H9 (cell line): Measurements from ENCODE around the gene SQSTM1. TPM values are rescaled to one million over a fixed set of nuclear protein-coding genes. Genes with fewer than 3 reads are reported as not detected.

ENCODE experiments used
- DNase-seq: peaks from one replicate; pipeline ENCODE4 v3.0.0-alpha.2; 2017
- H2AFZ ChIP-seq: one replicate; pipeline ENCODE4 v1.6.1; 2013; ENCODE audit warnings: mild to moderate bottlenecking, low read length, control low read depth, moderate library complexity
- H2AK5ac ChIP-seq: 2 replicates; pipeline ENCODE4 v1.6.1; 2013; ENCODE audit warnings: low read length, control low read depth, mixed read lengths; ENCODE audit not compliant: insufficient read length
- H2BK120ac ChIP-seq: one replicate; pipeline ENCODE4 v1.6.1; 2013; ENCODE audit warnings: low read depth, mild to moderate bottlenecking, low read length, control low read depth, inconsistent platforms; ENCODE audit not compliant: poor library complexity, severe bottlenecking
- H2BK12ac ChIP-seq: 2 replicates; pipeline ENCODE4 v1.6.1; 2013; ENCODE audit warnings: low read length, control low read depth, mixed read lengths, low read depth; ENCODE audit not compliant: insufficient read length
- H2BK15ac ChIP-seq: 2 replicates; pipeline ENCODE4 v1.6.1; 2013; ENCODE audit warnings: low read depth, low read length, control low read depth
- H2BK20ac ChIP-seq: one replicate; pipeline ENCODE4 v1.6.1; 2013; ENCODE audit warnings: low read depth, mild to moderate bottlenecking, low read length, control low read depth, inconsistent platforms; ENCODE audit not compliant: poor library complexity, severe bottlenecking
- H2BK5ac ChIP-seq: 2 replicates; pipeline ENCODE4 v1.6.1; 2013; ENCODE audit warnings: low read length, control low read depth, mixed read lengths; ENCODE audit not compliant: insufficient read length
- H3K14ac ChIP-seq: 2 replicates; pipeline ENCODE4 v1.6.1; 2013; ENCODE audit warnings: low read length, control low read depth; ENCODE audit not compliant: insufficient read depth
- H3K18ac ChIP-seq: 2 replicates; pipeline ENCODE4 v1.6.1; 2013; ENCODE audit warnings: low read depth, mild to moderate bottlenecking, mixed read lengths, low read length, control low read depth; ENCODE audit not compliant: insufficient read length
- H3K23ac ChIP-seq: 2 replicates; pipeline ENCODE4 v1.6.1; 2013; ENCODE audit warnings: low read length, control low read depth, mixed read lengths, low read depth; ENCODE audit not compliant: insufficient read length
- H3K23me2 ChIP-seq: 2 replicates; pipeline ENCODE4 v1.6.1; 2013; ENCODE audit warnings: low read depth, mild to moderate bottlenecking, mixed read lengths, low read length, control low read depth; ENCODE audit not compliant: insufficient read length, poor library complexity, severe bottlenecking
- H3K27ac ChIP-seq: 2 replicates; pipeline ENCODE4 v1.5.1; 2013; ENCODE audit warnings: low read length, control low read depth, mixed read lengths, low read depth; ENCODE audit not compliant: insufficient read length
- H3K27me3 ChIP-seq: 2 replicates; pipeline ENCODE4 v1.6.1; 2013; ENCODE audit warnings: low read length, control low read depth, inconsistent platforms; ENCODE audit not compliant: insufficient read depth
- H3K4ac ChIP-seq: 2 replicates; pipeline ENCODE4 v1.6.1; 2013; ENCODE audit warnings: low read depth, mild to moderate bottlenecking, control low read depth, inconsistent platforms, low read length, moderate library complexity
- H3K4me1 ChIP-seq: 2 replicates; pipeline ENCODE4 v1.6.1; 2013; ENCODE audit warnings: low read length, control low read depth, inconsistent platforms; ENCODE audit not compliant: insufficient read depth
- H3K4me2 ChIP-seq: 2 replicates; pipeline ENCODE4 v1.6.1; 2013; ENCODE audit warnings: low read length, control low read depth, mixed read lengths; ENCODE audit not compliant: insufficient read length, insufficient read depth
- H3K56ac ChIP-seq: 2 replicates; pipeline ENCODE4 v1.6.1; 2013; ENCODE audit warnings: low read depth, mild to moderate bottlenecking, mixed read lengths, low read length, control low read depth; ENCODE audit not compliant: insufficient read length
- H3K79me1 ChIP-seq: 2 replicates; pipeline ENCODE4 v1.6.1; 2013; ENCODE audit warnings: low read depth, mild to moderate bottlenecking, moderate library complexity, low read length, control low read depth, inconsistent platforms; ENCODE audit not compliant: insufficient read depth, poor library complexity, severe bottlenecking
- H3K79me2 ChIP-seq: 2 replicates; pipeline ENCODE4 v1.6.1; 2013; ENCODE audit warnings: low read length, control low read depth, inconsistent platforms; ENCODE audit not compliant: insufficient read depth
- H3K9ac ChIP-seq: 2 replicates; pipeline ENCODE4 v1.6.1; 2013; ENCODE audit warnings: low read length, control low read depth, mixed read lengths; ENCODE audit not compliant: insufficient read length; ENCODE audit errors: extremely low read depth
- H3K9me3 ChIP-seq: one replicate; pipeline ENCODE4 v1.6.1; 2013; ENCODE audit warnings: low read depth, low read length, inconsistent platforms; ENCODE audit not compliant: control insufficient read depth
- H3T11ph ChIP-seq: one replicate; pipeline ENCODE4 v1.6.1; 2013; ENCODE audit warnings: mild to moderate bottlenecking, low read length, control low read depth, inconsistent platforms
- H4K20me1 ChIP-seq: one replicate; pipeline ENCODE4 v1.6.1; 2013; ENCODE audit not compliant: control insufficient read depth, insufficient read length, insufficient read depth
- H4K5ac ChIP-seq: 2 replicates; pipeline ENCODE4 v1.6.1; 2013; ENCODE audit warnings: low read depth, mild to moderate bottlenecking, mixed read lengths, low read length, control low read depth; ENCODE audit not compliant: insufficient read length
- H4K8ac ChIP-seq: replicated peaks from 2 replicates; pipeline ENCODE4 v1.6.1; 2013; ENCODE audit warnings: low read length, control low read depth, mixed read lengths, low read depth; ENCODE audit not compliant: insufficient read length
- H4K91ac ChIP-seq: 2 replicates; pipeline ENCODE4 v1.6.1; 2013; ENCODE audit warnings: low read depth, mild to moderate bottlenecking, moderate library complexity, mixed read lengths, low read length, control low read depth; ENCODE audit not compliant: insufficient read length
- H3K27ac Mint-ChIP-seq, 3 experiments: 2 replicates in 2 of 3; 3 replicates in 1 of 3; pipeline ENCODE4 v1.8.0; 2020 to 2021; ENCODE audit warnings: mixed read lengths in 3 of 3, mild to moderate bottlenecking in 1 of 3, moderate library complexity in 1 of 3
- H3K27me3 Mint-ChIP-seq: 2 replicates; pipeline ENCODE4 v1.8.0; 2021; ENCODE audit warnings: low read depth, mild to moderate bottlenecking, moderate library complexity, mixed read lengths
- H3K36me3 Mint-ChIP-seq, 3 experiments: 2 replicates in 2 of 3; 3 replicates in 1 of 3; pipeline ENCODE4 v1.8.0; 2020 to 2021; ENCODE audit warnings: low read depth in 3 of 3, mixed read lengths in 3 of 3; ENCODE audit not compliant: insufficient read depth in 1 of 3
- H3K4me1 Mint-ChIP-seq, 2 experiments: 2 replicates each; pipeline ENCODE4 v1.8.0; 2020; ENCODE audit warnings: mixed read lengths in 2 of 2
- H3K4me3 Mint-ChIP-seq, 2 experiments: 2 replicates in 1 of 2; 3 replicates in 1 of 2; pipeline ENCODE4 v1.8.0; 2020 to 2021; ENCODE audit warnings: mild to moderate bottlenecking in 2 of 2, mixed read lengths in 2 of 2, moderate library complexity in 1 of 2
- H3K9me3 Mint-ChIP-seq, 2 experiments: 2 replicates in 1 of 2; 3 replicates in 1 of 2; pipeline ENCODE4 v1.8.0; 2020; ENCODE audit warnings: mild to moderate bottlenecking in 2 of 2, mixed read lengths in 2 of 2, moderate library complexity in 1 of 2
- CTCF ChIP-seq: fragments of 200-600 bp; sonication (generic); conservative IDR thresholded peaks from 3 replicates; pipeline ENCODE4 v1.8.0; 2021; ENCODE audit warnings: antibody characterized with exemption, mild to moderate bottlenecking
- WGBS: extraction: QIAGEN DNeasy Blood & Tissue Kit; methylation state at CpG from one replicate; pipeline ENCODE4 v1.1.7; 2013; ENCODE audit warnings: missing lambda C conversion rate, low lambda C conversion rate, mixed read lengths; ENCODE audit not compliant: insufficient read length; ENCODE audit errors: extremely low coverage; 5-methylcytosine and 5-hydroxymethylcytosine counted together
- total RNA-seq: library from RNA; stranded (reverse); gene quantifications from 2 replicates; pipeline ENCODE4 v1.2.1, GENCODE V29; 2021

SQSTM1 gene
- total RNA-seq, 1 experiment from 2014 or later, result 144 TPM

GRCh38 chr5:179778591-179778990 is 42.1 kb upstream of the SQSTM1 start:
- H2BK120ac ChIP-seq, result no peak overlapping the region
- no peak overlapping the region for H3K14ac ChIP-seq
- Mint-ChIP-seq H3K4me3 (no peak overlapping the region), H3K4me1 (no peaks in the 10 kb centered on the region), H3K27ac (peak overlapping the region in 2 of 3 experiments; percentile 5 to 59; a peak in 2 of 7 replicates), H3K36me3 (peaks cover 27 to 55% (median 40%) of the 10 kb centered on the region in 3 experiments), H3K9me3 (no peaks in the 10 kb centered on the region), H3K27me3 (peaks cover 2% of the 10 kb centered on the region; the same call in 1 of the 2 replicates)
- H3K27ac ChIP-seq, result no peak overlapping the region
- WGBS, result no CpG with 5 or more reads among the region's 5 CpGs
- H2AK5ac ChIP-seq, result no peak overlapping the region
- no peaks in the 10 kb centered on the region for H3K79me2 ChIP-seq
- no peaks in the 10 kb centered on the region for H3K23me2 ChIP-seq
- no peak overlapping the region for H3K9ac ChIP-seq
- no peaks in the 10 kb centered on the region for H3K27me3 ChIP-seq
- no peak overlapping the region for H3K4me2 ChIP-seq
- H4K8ac ChIP-seq, result no peak overlapping the region
- no peak overlapping the region for H3T11ph ChIP-seq
- no peak overlapping the region for H2BK20ac ChIP-seq
- H2BK12ac ChIP-seq, result no peak overlapping the region
- no peak overlapping the region for H2BK15ac ChIP-seq
- no peak overlapping the region for H2BK5ac ChIP-seq
- no peak overlapping the region for H3K56ac ChIP-seq
- TF ChIP-seq CTCF, result no peak
- no peaks in the 10 kb centered on the region for H4K20me1 ChIP-seq
- H4K91ac ChIP-seq, result no peak overlapping the region
- H3K18ac ChIP-seq, result no peak overlapping the region
- no peaks in the 10 kb centered on the region for H3K9me3 ChIP-seq
- H4K5ac ChIP-seq, result no peak overlapping the region
- no peak for DNase-seq
- H3K79me1 ChIP-seq, result no peaks in the 10 kb centered on the region
- no peak overlapping the region for H3K4ac ChIP-seq
- H2AFZ ChIP-seq, result no peak overlapping the region
- no peaks in the 10 kb centered on the region for H3K4me1 ChIP-seq
- H3K23ac ChIP-seq, result no peak overlapping the region
